GM18858 (cell line): ENCODE data around the gene PLA2G4E.

ENCODE experiments used
- ATAC-seq: cut with Tn5 transposase; IDR thresholded peaks from one replicate; pipeline ENCODE4 v1.9.1; 2021; ENCODE audit not compliant: unreplicated experiment

Gene PLA2G4E

GRCh38 chr15:42020713-42021273 lies at the start of gene PLA2G4E:
PLA2G4E (minus strand) TSS chr15:42021042; CDS start chr15:42021030, 12 bp downstream.
- no peak for ATAC-seq

GRCh38 chr15:42070279-42070975 lies 49.6 kb upstream of the PLA2G4E start:
- ATAC-seq, result no peak

GRCh38 chr15:42069496-42070278 lies 48.8 kb upstream of the PLA2G4E start:
- ATAC-seq, result no peak

- ATAC-seq, result no peak
Observed at GRCh38 chr15:42069025-42069424, 48.2 kb upstream of the PLA2G4E start.

GRCh38 chr15:42068601-42069000 lies 47.8 kb upstream of the PLA2G4E start:
- ATAC-seq, result no peak

- no peak for ATAC-seq
Observed at GRCh38 chr15:42066764-42067415, 46.0 kb upstream of the PLA2G4E start.

GRCh38 chr15:42065468-42065867 lies 44.6 kb upstream of the PLA2G4E start:
- ATAC-seq, result no peak

GRCh38 chr15:42065033-42065432 lies 44.2 kb upstream of the PLA2G4E start:
- ATAC-seq, result no peak

GRCh38 chr15:42064271-42064670 lies 43.4 kb upstream of the PLA2G4E start:
- ATAC-seq, result no peak

GRCh38 chr15:42063122-42063848 lies 42.4 kb upstream of the PLA2G4E start:
- no peak for ATAC-seq

- no peak for ATAC-seq
Observed at GRCh38 chr15:42062284-42062806, 41.5 kb upstream of the PLA2G4E start.

- ATAC-seq, result no peak
Observed at GRCh38 chr15:42060797-42061196, 40.0 kb upstream of the PLA2G4E start.

GRCh38 chr15:42060477-42060763 lies 39.6 kb upstream of the PLA2G4E start:
- ATAC-seq, result no peak

- no peak for ATAC-seq
Observed at GRCh38 chr15:42059661-42060476, 39.0 kb upstream of the PLA2G4E start.

GRCh38 chr15:42058791-42059190 lies 37.9 kb upstream of the PLA2G4E start:
- no peak for ATAC-seq

GRCh38 chr15:42057799-42058646 lies 37.2 kb upstream of the PLA2G4E start:
- no peak for ATAC-seq

GRCh38 chr15:42056934-42057798 lies 36.3 kb upstream of the PLA2G4E start:
- no peak for ATAC-seq

GRCh38 chr15:42053914-42054313 lies 33.1 kb upstream of the PLA2G4E start:
- ATAC-seq, result no peak
